NCI-H1436 treated with DMSO at 0.1 percent for 48 hours (cell line): ENCODE measurements around the gene KIF13A.
"Not testable (repeated sequence)": the region's sequence is repeated elsewhere in the genome, so short reads cannot be mapped to it uniquely, and the experiment has no call there.

ENCODE experiments used
- DNase-seq: peaks from one replicate; lab custom pipeline; 2025; lab: John Stamatoyannopoulos, UW

Gene KIF13A

DNA sequence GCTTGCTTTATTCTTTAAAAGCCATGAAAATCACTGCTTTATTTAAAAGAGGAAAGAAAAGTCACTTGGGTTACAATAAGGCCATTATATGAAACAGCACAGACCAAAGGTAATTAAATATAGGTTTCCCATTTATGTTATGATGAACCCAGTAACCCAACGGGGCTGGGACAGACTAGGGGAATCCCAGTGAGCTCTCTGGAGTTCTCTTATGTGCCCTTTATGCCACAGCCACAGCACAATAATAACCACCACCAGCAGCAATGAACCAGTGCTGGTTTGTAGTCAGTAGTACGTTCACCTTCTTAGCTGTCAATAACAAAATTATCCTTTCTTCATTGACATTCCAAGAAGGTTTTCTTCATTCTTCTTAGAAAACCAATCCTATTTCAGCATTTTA, 87.4 kb downstream of the KIF13A start:
- DNase-seq, result no peak

DNA sequence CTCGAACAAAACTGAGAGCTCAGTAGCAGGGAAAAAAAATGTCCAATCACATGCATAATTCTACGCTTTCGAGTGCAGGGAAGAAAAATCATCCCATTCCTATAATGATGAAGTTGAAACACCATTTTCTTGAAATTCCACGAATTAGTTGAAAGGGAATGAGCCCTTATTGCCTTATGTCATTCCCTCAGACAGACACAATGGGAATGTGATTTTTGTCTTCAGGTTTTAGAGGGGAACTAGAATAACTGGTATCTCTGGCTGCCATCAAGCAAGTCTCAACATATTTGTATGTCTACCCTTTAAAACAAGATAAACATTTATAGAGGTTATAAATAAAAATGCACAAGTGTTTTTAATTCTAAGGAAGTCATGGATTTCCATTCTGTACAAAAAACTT, 87.9 kb downstream of the KIF13A start:
- no peak for DNase-seq

DNA sequence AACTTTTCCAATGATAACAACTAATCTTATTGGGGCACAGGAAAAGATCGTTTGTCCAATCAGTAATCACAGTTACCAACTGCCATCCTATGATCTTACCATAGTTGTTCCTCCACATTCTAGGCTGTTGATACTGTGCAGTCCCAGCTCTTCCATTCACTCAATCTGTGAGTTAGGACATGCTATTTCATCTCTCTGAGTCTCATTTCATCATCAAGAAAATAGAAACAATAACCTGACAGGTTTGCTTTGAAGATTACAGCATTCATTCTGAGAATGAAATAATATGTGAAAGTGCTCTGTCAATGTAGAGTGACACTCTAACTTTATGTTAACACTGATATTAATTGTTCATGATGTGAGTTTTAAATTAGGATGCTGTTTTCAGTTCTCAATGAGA, 89.8 kb downstream of the KIF13A start:
- no peak for DNase-seq

DNA sequence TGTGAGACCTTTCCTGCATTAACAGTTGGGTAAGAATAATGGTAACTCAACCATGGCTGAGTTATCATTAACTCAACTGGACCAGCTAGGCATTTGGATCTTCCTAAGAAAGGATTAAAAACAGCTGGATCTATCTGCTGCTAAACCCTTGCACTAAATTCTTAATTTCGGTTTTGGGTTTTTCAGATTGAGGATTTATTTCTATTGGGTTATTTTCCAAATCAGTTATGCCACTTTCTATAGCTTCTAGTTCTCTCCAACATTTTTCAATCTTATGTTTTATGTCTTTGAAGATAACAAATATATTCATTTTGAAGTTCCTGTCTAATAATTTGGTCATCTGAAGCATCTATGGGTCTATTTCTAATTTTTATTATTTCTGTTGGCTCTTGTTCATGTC, 92.5 kb downstream of the KIF13A start:
- no peak for DNase-seq

DNA sequence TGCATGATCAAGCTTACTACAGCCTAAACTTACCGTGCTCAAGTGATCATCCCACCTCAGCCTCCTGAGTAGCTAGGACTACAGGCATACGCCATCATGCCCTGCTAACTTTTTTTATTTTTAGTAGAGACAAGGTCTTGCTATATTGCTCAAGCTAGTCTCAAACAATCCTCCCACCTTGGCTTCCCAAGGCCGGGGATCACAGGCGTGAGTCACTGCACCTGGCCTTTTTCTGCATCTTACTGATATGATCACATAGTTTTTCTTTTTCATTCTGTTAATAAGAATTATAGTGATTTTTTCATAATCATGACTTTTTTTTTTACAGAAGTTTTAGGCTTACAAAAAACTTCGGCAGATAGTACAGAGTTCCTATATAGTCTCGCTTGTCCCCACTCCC, 93.2 kb downstream of the KIF13A start:
- no peak for DNase-seq

DNA sequence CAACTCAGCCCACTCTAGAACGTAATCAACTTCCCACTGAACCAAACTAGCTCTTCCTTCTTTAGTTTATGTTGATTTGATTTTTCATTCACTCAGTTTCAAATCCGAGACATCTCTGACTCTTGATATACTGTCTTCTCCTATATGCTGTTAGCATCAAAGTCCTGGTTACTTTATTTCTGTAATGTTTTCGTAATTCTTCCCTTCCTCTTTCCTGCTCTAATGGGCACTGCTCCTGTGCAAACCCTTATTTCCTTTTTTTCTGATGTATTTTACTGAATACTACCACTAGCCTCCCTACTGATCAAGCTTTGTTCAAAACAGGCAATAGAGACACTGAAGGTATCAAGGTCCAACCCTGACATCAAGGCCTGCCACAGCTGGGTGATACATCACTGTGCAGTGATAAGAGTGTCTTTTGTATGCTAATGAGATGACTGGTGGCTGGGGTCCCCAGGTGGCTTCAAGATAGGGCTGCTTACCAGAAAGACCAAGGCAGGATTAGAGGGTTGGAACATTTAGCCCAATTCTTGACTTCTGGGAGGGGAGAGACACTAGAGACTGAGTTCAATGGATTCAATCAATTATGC, 95.2 kb downstream of the KIF13A start:
- no peak for DNase-seq

DNA sequence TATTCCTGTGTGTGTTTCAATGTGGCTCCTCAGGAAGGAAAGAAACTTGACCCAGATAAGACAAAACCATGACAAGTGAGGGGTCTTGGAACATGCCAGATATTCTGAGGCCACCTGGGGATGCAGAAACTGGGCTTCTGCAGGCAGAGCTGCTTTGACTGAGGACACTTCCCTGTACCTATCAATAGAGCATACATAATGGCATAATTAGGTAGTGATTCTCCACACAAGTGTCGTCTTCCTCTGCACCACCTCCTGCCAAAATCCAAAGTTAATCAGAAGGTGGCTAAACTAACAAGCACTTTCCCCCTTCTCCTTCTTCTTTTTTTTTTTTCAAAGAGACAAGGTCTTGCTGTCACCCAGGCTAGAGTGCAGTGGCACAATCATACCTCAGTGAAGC, 97.1 kb downstream of the KIF13A start:
- no peak for DNase-seq

DNA sequence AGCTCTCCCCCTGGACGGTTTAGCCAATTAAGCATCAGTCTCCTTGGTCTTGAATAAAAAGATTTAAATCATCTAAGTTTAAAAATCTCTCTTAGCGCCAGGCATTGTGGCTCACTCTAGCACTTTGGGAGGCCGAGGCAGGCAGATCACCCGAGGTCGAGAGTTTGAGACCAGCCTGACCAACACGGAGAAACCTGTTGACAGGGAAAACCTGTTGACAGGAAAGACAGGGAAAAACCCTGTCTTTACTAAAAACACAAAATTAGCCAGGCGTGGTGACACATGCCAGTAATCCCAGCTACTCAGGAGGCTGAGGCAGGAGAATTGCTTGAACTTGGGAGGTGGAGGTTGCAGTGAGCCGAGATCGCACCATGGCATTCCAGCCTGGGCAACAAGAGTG, 97.7 kb downstream of the KIF13A start:
- not testable (repeated sequence) for DNase-seq

DNA sequence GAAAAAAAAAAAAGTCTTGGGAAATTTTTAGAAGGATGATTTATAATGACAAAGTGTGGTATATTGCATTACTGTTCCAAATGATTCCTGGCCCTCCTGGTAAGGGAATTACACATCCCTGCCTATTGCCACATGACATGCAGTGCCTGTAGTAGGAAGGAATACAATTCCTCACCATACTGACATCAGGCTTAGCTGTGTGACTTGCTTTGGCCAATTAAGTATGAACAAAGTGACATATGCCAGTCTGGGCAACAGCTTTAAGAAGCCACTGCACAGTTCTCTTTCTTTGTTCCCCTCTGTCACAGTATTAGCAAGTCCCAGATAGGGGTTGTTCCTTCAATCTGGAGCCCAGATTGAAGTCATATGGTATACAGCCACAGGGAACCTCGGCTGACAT, 100.5 kb downstream of the KIF13A start:
- no peak for DNase-seq

DNA sequence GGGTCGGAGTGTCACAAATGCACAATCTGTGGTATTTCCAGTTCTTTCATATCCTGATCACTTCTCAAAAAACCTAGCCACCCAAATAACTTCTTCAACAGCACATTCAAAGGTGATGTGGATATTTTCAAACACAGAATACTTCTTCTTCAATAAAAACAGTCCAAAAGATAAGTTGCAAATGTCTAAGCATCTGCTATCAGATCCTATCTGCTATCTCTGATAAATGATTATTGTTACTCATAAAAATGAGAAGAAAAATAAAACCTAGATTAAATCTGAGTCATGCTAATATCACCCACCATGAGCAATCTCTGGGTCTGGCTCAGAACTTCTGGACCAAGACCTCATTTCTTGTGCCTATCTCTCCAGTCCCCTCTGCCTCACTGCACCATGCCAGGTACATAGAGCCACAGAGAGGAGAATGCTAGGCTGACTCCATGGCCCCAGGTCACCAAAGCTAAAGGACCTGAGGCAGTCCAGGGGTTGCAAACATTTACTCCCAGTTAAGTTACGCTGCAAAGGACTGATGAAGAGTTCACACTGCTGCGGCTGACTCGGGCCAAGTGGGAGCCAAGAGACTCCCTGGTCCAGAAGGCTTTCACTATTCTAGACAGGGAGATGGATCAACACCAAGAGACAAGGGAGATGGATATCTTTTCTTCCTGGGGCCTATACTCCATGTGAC, 101.4 kb downstream of the KIF13A start:
- DNase-seq, result no peak

DNA sequence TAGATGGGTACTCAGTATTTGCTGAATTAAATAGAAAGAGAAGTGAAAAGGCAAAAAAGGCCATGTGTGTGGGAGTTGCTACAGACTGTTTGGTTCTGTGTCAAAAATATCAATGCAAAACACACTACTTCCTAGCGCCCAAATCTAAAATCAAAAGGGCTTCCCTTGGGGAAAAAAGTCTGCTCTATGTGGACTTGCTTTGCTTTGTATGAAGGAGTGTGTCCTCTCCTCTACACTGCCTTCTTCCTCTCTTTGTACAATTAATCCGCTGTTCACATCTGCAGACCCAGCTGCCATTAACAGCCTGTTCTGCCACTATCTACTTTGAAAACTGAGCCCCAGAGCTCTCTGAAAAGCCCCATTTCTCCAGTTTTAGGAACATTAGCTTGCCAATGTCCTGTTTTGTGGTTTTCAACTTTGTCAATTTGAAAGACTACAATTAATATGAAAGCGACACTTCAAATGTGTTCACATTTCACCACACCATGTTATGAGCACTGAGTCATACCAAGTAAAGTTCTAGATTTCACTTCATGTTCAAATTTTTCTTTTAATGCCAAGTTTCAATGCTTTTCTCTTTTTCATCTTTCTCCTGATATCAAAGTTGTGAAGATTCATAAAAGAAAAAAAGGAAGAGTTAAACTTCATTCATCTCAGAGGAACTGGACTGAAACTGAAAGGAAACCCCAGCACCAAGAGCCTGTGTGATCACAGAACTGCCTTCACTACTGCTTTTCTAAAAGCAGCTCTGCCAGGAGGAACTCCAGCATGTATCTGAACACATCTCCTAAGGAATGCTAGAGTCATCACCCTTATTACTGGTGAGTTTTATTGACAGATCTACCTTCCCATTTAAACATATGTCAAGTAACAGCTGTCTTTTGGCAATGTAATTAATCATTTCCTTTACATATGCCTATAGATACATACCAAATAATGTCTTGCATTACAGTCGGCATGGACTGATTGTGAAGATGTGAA, 102.6 kb downstream of the KIF13A start:
- DNase-seq, result no peak

DNA sequence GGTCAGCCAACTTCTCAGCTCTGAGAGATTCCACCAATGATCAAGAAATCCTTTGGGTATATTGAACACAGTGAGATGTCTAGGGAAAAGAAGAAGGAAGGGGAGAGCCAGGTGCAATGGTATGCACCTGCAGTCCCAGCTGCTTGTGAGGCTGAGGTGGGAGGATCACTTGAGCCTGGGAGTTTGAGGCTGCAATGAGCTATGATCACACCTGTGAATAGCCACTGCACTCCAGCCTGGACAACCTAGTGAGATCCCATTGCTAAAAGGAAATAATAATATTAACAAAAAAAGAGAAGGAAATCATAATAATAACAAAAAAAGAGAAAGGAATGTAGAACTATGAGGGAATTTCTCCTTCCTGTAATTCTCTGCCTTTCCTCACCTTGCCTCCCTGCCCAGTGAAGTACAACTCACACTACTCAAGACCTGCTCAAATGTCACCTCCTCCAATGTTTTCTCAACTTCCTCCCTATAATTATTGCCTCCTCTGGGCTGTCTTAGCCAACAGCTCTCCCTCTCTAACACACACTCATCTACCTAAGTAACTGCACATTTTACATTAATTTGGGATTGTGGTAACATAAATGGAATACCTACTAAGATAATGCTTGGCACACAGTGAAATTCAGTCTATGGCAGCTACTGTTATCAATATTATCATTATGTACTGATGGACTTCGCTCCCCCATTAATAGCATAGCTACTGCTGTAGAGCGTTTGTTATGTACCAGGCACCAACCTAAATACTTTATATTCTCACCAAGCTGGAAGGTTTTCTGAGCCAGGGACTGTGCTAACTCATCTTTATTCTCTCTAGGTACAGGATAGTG, 103.6 kb downstream of the KIF13A start:
- no peak for DNase-seq

DNA sequence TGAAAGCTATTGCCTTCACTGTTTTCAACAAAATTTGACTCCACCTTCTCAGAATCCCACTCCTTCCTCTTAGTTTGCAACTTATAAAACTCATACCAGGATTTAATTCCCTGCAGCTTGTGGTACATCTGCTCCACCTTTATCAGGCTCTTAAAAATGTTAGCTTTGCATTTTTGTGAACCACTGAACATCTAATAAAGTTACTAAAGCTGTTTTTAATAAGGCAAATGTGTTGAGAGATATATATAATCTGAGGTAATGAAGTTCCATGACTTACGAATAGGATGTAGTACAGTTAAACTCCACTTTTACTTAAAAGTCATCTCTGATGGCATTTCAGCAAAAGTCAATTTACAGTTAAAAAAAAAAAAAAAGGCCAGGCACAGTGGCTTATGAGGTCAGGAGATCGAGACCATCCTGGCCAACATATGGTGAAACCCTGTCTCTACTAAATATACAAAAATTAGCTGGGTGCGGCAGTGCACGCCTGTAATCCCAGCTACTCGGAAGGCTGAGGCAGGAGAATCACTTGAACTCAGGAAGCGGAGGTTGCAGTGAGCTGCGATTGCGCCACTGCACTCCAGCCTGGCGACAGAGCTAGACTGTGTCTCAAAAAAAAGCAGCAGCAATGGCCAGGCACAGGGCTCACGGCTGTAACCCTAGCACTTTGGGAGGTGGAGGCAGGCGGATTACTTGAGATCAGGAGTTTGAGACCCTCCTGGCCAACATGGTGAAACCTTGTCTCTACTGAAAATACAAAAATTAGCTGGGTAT, 106.2 kb downstream of the KIF13A start:
- DNase-seq, result no peak

DNA sequence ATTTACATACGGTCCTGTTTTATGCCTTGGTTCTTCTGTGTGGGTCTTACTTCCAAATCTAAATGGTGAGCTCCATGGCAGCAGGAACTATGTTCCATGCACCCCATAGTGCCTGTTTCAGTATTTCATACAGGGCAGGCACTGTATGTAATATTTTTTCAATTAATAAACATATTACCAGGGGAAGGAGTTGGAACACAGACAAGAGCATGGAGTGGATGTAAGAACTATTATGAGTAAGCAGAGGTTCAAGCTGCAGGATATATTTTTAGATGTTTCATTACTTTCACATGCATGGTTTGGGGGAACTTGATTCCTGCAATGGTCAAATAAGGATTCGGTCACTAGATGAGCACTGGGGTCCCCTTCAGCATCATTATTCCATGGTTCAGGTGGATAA, 108.3 kb downstream of the KIF13A start:
- DNase-seq, result no peak

DNA sequence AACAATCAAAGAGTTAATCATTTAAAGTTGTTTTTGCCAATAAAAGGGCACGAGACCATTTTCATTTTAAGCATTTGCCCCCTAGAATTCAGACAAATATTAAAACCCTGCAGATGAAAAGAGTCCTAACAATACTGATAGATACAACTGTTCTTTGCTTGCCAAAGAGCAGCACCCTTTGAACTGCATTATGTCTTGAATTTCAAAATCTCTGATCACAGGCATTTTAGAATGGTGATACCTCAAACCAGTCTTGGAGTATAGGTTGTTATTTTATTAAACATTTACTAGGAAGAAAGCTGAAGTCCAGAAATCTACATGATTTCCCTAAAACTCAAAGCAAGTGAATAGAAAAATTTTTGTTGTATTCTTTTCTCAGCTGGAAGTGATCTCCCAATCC, 108.7 kb downstream of the KIF13A start:
- no peak for DNase-seq

DNA sequence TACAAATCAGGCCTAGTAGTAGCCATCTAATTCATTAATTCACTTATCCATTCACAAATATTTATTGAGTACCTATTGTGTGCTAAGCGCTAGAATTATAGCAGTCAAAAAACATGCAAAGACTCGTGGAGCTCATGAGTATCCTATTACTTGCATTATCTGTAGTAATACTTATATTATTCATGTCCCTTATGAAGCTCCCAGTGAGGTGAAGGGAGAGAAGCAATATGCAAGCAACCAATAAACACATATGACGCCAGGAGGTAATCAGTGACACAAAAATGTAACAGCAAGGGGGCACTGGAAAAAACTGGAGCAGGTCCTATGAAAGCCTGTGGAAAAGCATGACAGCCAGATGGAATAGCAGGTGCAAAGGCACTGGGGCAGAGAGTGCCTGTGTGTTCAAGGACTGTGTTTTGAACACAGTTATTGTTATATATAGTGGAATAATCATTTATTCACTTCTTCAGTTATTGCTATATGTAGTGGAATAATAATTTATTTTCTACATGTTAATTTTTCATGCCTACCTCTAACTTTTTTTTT, 109.5 kb downstream of the KIF13A start:
- no peak for DNase-seq

DNA sequence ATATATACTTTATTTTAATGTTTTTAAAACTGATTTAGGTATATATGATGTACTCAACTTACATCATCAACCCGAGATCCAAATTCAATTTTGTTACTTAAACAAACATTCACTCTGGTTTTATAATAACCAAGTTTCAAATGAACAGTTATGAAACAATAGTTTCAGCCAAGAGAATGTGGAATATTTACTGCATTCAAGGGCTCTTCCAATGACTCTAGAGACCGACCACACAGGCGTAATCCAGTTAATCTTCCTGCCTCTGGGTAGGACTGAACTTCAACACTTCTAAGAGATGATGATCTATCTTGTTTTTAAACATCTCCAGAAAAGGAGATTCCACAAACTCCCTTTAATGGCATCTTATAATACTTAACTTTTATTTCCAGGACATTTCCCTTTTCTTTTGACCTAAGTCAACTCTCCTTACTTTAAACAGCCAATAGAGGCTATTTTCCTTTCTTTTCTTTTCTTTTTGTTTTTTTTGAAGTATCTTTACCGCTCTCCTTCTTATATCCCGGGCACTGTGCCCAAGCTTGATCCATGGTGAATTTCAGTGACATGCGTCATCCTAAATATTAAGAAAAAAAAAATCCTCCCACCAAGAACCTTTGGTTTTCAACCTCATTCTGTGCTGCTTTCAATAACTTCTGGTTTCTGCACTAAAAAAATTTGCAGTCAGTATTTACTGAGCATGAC, 110.1 kb downstream of the KIF13A start:
- no peak for DNase-seq

DNA sequence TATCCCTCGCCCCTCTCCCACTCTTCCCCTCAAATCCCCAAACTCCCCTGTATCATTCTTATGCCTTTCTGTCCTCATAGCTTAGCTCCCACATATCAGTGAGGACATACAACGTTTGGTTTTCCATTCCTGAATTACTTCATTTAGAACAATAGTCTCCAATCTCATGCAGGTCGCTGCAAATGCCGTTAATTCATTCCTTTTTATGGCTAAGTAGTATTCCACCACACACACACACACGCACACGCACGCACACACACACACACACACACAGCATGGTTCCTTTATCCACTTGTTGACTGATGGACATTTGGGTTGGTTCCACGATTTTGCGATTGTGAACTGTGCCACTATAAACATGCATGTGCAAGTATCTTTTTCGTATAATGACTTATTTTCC, 112.7 kb downstream of the KIF13A start:
- DNase-seq, result no peak

DNA sequence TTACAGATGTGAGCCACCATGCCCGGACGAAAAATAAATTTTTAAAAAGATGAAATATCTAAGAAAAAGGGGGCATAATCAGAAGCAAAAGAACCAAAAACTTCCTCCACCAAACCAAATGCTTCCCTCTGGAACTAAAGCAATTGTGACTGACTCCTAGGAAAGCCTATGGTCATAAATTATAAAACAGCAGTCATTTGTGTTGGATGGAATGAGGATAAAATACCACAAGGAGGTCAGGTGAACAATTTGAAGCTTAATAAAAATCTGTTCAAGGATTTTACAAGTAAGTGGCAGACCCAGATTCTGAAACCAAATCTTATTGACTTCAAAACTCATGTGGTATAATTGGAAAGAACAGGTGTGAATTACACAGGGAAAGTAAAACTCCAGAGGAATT, 114.5 kb downstream of the KIF13A start:
- no peak for DNase-seq

DNA sequence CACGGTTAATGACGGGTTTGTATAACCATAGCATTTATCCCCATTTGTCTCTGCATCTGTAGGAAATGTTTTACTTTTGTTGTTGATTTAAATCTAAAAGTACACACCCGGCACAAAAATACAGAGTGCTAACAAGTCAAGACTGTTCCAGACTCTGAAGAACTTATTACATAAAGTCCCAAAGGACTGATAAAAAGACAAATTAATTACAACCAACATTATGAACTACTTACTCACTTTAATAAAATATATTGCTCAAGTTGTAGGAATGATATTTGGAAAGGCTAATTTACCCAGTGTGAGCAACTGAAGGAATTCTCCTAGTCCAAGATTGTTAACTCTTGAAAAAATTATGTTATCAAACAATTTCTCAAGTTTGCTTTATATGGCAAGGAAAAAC, 115.6 kb downstream of the KIF13A start:
- DNase-seq, result no peak

DNA sequence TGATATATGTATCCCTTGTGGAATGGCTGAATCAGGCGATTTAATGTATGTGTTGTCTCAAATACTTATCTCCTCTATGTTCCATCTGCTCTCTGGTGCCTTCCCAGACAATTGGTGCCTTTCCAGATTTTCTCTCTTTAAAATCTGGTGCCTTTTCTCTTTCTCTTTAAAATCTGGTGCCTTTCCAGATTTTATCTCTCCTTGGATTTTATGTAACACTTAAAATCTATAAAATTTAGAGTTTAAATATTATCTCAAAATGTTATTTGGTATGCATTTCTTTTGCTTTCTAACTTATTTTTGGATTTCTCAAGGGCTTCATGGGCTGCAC, 116.3 kb downstream of the KIF13A start:
- DNase-seq, result no peak
